GM23248 (cell line): ENCODE data around the gene NDNF. TPM values are rescaled to one million over a fixed set of nuclear protein-coding genes. Genes with fewer than 3 reads are reported as not detected.

Source experiments
- DNase-seq: peaks from one replicate; pipeline ENCODE4 v3.0.0-alpha.2; 2015
- H2AFZ ChIP-seq: fragments of 200-600 bp; sonication (generic); 2 replicates; pipeline ENCODE4 v1.6.1; 2016; ENCODE audit warnings: antibody characterized with exemption
- H3F3A ChIP-seq: fragments of 200-600 bp; sonication (generic); 2 replicates; pipeline ENCODE4 v1.6.1; 2016; ENCODE audit warnings: mild to moderate bottlenecking, antibody characterized with exemption, mixed run types; ENCODE audit not compliant: insufficient read depth
- H3K27ac ChIP-seq: fragments of 200-600 bp; sonication (generic); 2 replicates; pipeline ENCODE4 v1.5.1; 2016; ENCODE audit warnings: mild to moderate bottlenecking
- H3K27me3 ChIP-seq: fragments of 200-600 bp; sonication (generic); replicated peaks from 2 replicates; pipeline ENCODE4 v1.6.1; 2016; ENCODE audit warnings: mild to moderate bottlenecking; ENCODE audit not compliant: insufficient read depth
- H3K36me3 ChIP-seq: fragments of 200-600 bp; sonication (generic); 2 replicates; pipeline ENCODE4 v1.6.1; 2016; ENCODE audit warnings: low read depth, mild to moderate bottlenecking
- H3K4me1 ChIP-seq: fragments of 200-600 bp; sonication (generic); 2 replicates; pipeline ENCODE4 v1.6.1; 2016; ENCODE audit warnings: mild to moderate bottlenecking; ENCODE audit not compliant: insufficient read depth
- H3K4me2 ChIP-seq: fragments of 200-600 bp; sonication (generic); one replicate; pipeline ENCODE4 v1.6.1; 2016; ENCODE audit warnings: mild to moderate bottlenecking; ENCODE audit not compliant: unreplicated experiment
- H3K4me3 ChIP-seq: fragments of 200-600 bp; sonication (generic); 2 replicates; pipeline ENCODE4 v1.5.1; 2016; ENCODE audit warnings: mild to moderate bottlenecking
- H3K79me2 ChIP-seq: fragments of 200-600 bp; sonication (generic); 2 replicates; pipeline ENCODE4 v1.6.1; 2016; ENCODE audit warnings: mild to moderate bottlenecking; ENCODE audit not compliant: insufficient read depth
- H3K9ac ChIP-seq: fragments of 200-600 bp; sonication (generic); 2 replicates; pipeline ENCODE4 v1.6.1; 2016; ENCODE audit warnings: mild to moderate bottlenecking
- H3K9me2 ChIP-seq: fragments of 200-600 bp; sonication (generic); 2 replicates; pipeline ENCODE4 v1.6.1; 2016; ENCODE audit warnings: mixed run types, mild to moderate bottlenecking, moderate library complexity; ENCODE audit not compliant: insufficient read depth
- H3K9me3 ChIP-seq: fragments of 200-600 bp; sonication (generic); one replicate; pipeline ENCODE4 v1.6.1; 2017; ENCODE audit warnings: low read depth
- H4K20me1 ChIP-seq: fragments of 200-600 bp; sonication (generic); 2 replicates; pipeline ENCODE4 v1.6.0; 2016; ENCODE audit not compliant: insufficient read depth
- EZH2 ChIP-seq: fragments of 200-600 bp; sonication (generic); IDR thresholded peaks from 2 replicates; pipeline ENCODE4 v1.6.1; 2018; ENCODE audit warnings: antibody characterized with exemption, mild to moderate bottlenecking; ENCODE audit not compliant: insufficient read depth, poor library complexity, severe bottlenecking
- EZH2phosphoT487 ChIP-seq: fragments of 200-600 bp; sonication (generic); IDR thresholded peaks from 2 replicates; pipeline ENCODE4 v1.6.1; 2018; ENCODE audit warnings: antibody characterized with exemption, moderate library complexity, mild to moderate bottlenecking, low read depth; ENCODE audit not compliant: insufficient read depth
- WGBS, 2 experiments: methylation state at CpG; one replicate each; pipeline ENCODE4 v1.1.6; 2015 to 2017; ENCODE audit warnings: low lambda C conversion rate in 2 of 2, low coverage in 1 of 2; ENCODE audit errors: missing lambda C conversion rate in 2 of 2; 5-methylcytosine and 5-hydroxymethylcytosine counted together
- in situ Hi-C: fragments of 300-500 bp; cut with MboI; formaldehyde crosslinking; loops from 2 replicates; pipeline ENCODE4 v1.15.0; 2020
- polyA plus RNA-seq: library from polyadenylated mRNA; unstranded; fragments of >200 nt; fragmentation: Nextera tagmentation; extraction: Ambion mirVana; gene quantifications from 2 replicates; pipeline ENCODE4 v1.2.1, GENCODE V29; 2016
- total RNA-seq: library from RNA; depleted of rRNA; stranded (reverse); fragments of >200 nt; shearing (Covaris generic); gene quantifications from 2 replicates; pipeline ENCODE4 v1.2.3, GENCODE V29; 2014

Gene NDNF
- total and polyA plus RNA-seq, 2 experiments from 2014 or later = 3.1 to 3.4 TPM

- no peak overlapping the region for H3K4me2 ChIP-seq
- no peak for DNase-seq
- in situ Hi-C loops = no loop called here
Observed at GRCh38 chr4:121073672-121074381, 1.5 kb upstream of the NDNF start.

GRCh38 chr4:121073004-121073435 lies 685 bp upstream of the NDNF start:
- DNase-seq = peak; percentile 35
- Histone ChIP-seq H3K27ac (no peak overlapping the region), H3K9me3 (no peaks in the 10 kb centered on the region), H3K79me2 (no peaks in the 10 kb centered on the region), H3K4me3 (peak overlapping the region; percentile 84), H3K4me2 (peak overlapping the region; percentile 98), H3K36me3 (no peaks in the 10 kb centered on the region), H3K9ac (peak overlapping the region; percentile 40), H2AFZ (peak overlapping the region; percentile 94), H3K9me2 (no peaks in the 10 kb centered on the region), H4K20me1 (no peaks in the 10 kb centered on the region), H3K4me1 (0 out of 2 replicates have a peak, but pooled peaks cover 5% of the 10 kb centered on the region), H3F3A (0 out of 2 replicates have a peak, but pooled peaks cover 10% of the 10 kb centered on the region), H3K27me3 (no peaks in the 10 kb centered on the region; the same call in 1 of the 2 replicates)
- TF ChIP-seq EZH2 = no peak
- 0 out of 2 replicates have a peak, but pooled peaks have one; percentile 46 for TF ChIP-seq EZH2phosphoT487
- WGBS, 2 experiments = 8 to 11% methylated on average over 9 to 12 of the region's 12 CpGs
- in situ Hi-C loops = no loop called here

More at GRCh38 chr4:121073672-121074381, 1.5 kb upstream of the NDNF start:
- no peaks in the 10 kb centered on the region for H3K79me2 ChIP-seq
- H2AFZ ChIP-seq = no peak overlapping the region
- H3F3A ChIP-seq = 0 out of 2 replicates have a peak, but pooled peaks cover 10% of the 10 kb centered on the region
- no peaks in the 10 kb centered on the region for H3K9me2 ChIP-seq
- H3K9ac ChIP-seq = no peak overlapping the region
- 99 to 100% methylated on average over 5 of the region's 5 CpGs for WGBS, 2 experiments
- no peaks in the 10 kb centered on the region for H3K9me3 ChIP-seq
- 0 out of 2 replicates have a peak, but pooled peaks cover 5% of the 10 kb centered on the region for H3K4me1 ChIP-seq
- H4K20me1 ChIP-seq = no peaks in the 10 kb centered on the region
- no peak overlapping the region for H3K4me3 ChIP-seq
- no peak overlapping the region for H3K27ac ChIP-seq
- H3K36me3 ChIP-seq = no peaks in the 10 kb centered on the region
- TF ChIP-seq EZH2phosphoT487 = no peak
- H3K27me3 ChIP-seq = no peaks in the 10 kb centered on the region; the same call in 1 of the 2 replicates

GRCh38 chr4:121071640-121072223 lies 603 bp downstream of the NDNF start:
- H3K9me2 ChIP-seq = no peaks in the 10 kb centered on the region
- peak overlapping the region; percentile 91 for H2AFZ ChIP-seq
- H3K27me3 ChIP-seq = no peaks in the 10 kb centered on the region; the same call in 1 of the 2 replicates
- no peaks in the 10 kb centered on the region for H4K20me1 ChIP-seq
- H3K9me3 ChIP-seq = no peaks in the 10 kb centered on the region
- H3K9ac ChIP-seq = peak overlapping the region; percentile 55
- in situ Hi-C loops = no loop called here
- no peaks in the 10 kb centered on the region for H3K79me2 ChIP-seq
- H3K4me3 ChIP-seq = peak overlapping the region; percentile 84
- WGBS, 2 experiments = 1 to 2% methylated on average over 34 of the region's 34 CpGs
- H3K27ac ChIP-seq = no peak overlapping the region
- H3K4me2 ChIP-seq = peak overlapping the region; percentile 93
- H3K36me3 ChIP-seq = no peaks in the 10 kb centered on the region
- H3F3A ChIP-seq = 0 out of 2 replicates have a peak, but pooled peaks cover 10% of the 10 kb centered on the region
- H3K4me1 ChIP-seq = 0 out of 2 replicates have a peak, but pooled peaks cover 5% of the 10 kb centered on the region
- DNase-seq = no peak
- TF ChIP-seq EZH2phosphoT487 (no peak), EZH2 (no peak)

- Histone ChIP-seq H3K4me1 (0 out of 2 replicates have a peak, but pooled peaks cover 5% of the 10 kb centered on the region), H3K4me2 (peak overlapping the region; percentile 93), H3K27ac (no peak overlapping the region), H3K9me3 (no peaks in the 10 kb centered on the region), H3F3A (0 out of 2 replicates have a peak, but pooled peaks cover 10% of the 10 kb centered on the region), H3K36me3 (no peaks in the 10 kb centered on the region), H3K79me2 (no peaks in the 10 kb centered on the region), H3K4me3 (peak overlapping the region; percentile 84), H4K20me1 (no peaks in the 10 kb centered on the region), H2AFZ (peak overlapping the region; percentile 91), H3K27me3 (no peaks in the 10 kb centered on the region; the same call in 1 of the 2 replicates), H3K9me2 (no peaks in the 10 kb centered on the region), H3K9ac (peak overlapping the region; percentile 55)
- TF ChIP-seq EZH2phosphoT487 (no peak), EZH2 (no peak)
- in situ Hi-C loops = no loop called here
- DNase-seq = peak; percentile 85
- 2 to 3% methylated on average over 48 to 63 of the region's 64 CpGs for WGBS, 2 experiments
Observed at GRCh38 chr4:121070696-121071639, 1.4 kb downstream of the NDNF start.
